ENCODE measurements around the gene MBD5. TPM values are rescaled to one million over a fixed set of nuclear protein-coding genes. Genes with fewer than 3 reads are reported as not detected.

The MBD5 gene
- total RNA-seq, 1 donor from 2014 or later, result 15.0 TPM

- H3K4me3 ChIP-seq (ENCODE audit: low read depth, low read length), result no peak overlapping the region
- DNase-seq (ENCODE audit: low read depth), result no peak
- no peak for TF ChIP-seq CTCF (conservative IDR thresholded peaks at IDR 0.05; ENCODE audit: low read depth, low read length)
These were observed 279.7 kb downstream of the MBD5 start for GRCh38 chr2:148300544-148300943.

DNA sequence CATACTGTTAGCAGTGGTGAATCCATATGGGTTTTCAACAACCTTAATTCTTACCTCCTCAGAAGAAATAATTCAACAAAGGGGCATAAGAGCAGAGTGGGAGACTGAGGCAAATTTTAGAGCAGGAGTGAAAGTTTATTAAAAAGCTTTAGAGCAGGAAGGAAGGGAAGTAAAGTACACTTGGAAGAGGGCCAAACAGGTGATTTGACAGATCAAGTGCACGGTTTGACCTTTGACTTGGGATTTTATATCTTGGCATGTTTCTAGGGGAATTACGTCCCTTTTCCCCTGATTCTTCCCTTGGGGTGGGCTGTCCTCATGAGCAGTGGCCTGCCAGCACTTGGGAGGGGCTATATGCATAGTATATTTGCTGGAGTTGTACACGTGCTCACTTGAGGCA, 280.5 kb downstream of the MBD5 start:
- no peak for DNase-seq (ENCODE audit: low read depth)
- TF ChIP-seq CTCF (conservative IDR thresholded peaks at IDR 0.05; ENCODE audit: low read depth, low read length), result no peak
- no peak overlapping the region for H3K4me3 ChIP-seq (ENCODE audit: low read depth, low read length)

- no peak overlapping the region for H3K4me3 ChIP-seq (ENCODE audit: low read depth, low read length)
- DNase-seq (ENCODE audit: low read depth), result no peak
- TF ChIP-seq CTCF (conservative IDR thresholded peaks at IDR 0.05; ENCODE audit: low read depth, low read length), result no peak
These were observed 281.6 kb downstream of the MBD5 start for GRCh38 chr2:148302526-148302925.

DNA sequence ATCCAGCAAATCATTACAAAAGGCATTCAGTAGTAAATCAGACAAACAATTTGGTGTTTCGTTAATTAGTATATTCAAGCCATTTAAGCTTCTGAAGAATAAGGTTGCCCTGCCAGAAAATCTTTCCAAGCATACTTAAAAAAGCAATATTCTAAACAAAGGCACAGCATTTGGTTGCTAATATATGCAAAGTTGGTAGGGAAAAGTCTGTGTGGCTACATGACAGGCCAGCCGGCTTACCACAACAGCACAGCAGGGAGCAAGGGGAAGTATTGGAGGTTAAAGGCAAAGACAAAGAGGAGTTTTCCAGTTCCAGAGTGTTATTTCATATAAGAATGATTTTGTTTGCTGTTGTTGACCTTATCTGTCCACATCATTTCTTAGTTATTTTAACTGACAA, 282.3 kb downstream of the MBD5 start:
- no peak for TF ChIP-seq CTCF (conservative IDR thresholded peaks at IDR 0.05; ENCODE audit: low read depth, low read length)
- H3K4me3 ChIP-seq (ENCODE audit: low read depth, low read length), result no peak overlapping the region
- DNase-seq (ENCODE audit: low read depth), result no peak

DNA sequence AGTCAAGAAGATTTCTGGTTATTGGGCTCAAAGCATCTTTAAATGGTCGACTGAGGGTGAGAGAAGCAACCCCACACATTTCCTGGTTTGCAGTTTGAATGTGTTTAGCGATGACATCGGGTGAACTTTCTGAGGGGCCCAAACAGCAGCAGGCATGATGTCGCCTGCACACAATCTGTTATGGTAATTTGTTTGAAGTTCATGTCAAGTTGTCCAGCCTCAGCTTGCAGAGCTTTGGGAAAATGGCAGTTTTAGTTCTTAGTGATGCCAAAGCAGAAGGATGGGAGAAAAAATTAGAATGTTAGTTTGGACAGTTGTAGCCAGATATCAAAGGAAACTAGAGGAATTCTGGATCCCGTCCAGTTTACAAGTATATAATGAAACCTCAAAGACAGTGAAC, 284.6 kb downstream of the MBD5 start:
- TF ChIP-seq CTCF (conservative IDR thresholded peaks at IDR 0.05; ENCODE audit: low read depth, low read length), result no peak
- no peak for DNase-seq (ENCODE audit: low read depth)
- no peak overlapping the region for H3K4me3 ChIP-seq (ENCODE audit: low read depth, low read length)

DNA sequence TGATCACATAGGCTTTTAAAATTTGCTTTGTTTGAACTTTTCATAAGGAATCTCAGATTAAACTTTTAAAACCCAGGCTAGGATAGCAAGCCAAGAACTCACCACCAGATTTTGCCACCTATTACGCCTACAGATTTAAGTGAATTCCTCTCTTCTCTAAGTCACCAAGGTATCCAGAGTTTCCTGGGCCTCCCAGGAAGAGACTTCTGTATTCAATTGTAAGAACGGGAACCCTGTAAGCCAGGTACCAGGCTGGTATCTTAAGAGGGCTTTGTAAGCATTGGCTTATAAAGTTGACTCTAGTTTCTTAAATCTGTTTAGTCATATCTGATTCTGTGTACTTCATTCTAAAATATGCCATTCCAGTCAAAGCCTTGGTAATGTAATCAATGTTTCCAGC, 285.1 kb downstream of the MBD5 start:
- no peak for TF ChIP-seq CTCF (conservative IDR thresholded peaks at IDR 0.05; ENCODE audit: low read depth, low read length)
- DNase-seq (ENCODE audit: low read depth), result no peak
- H3K4me3 ChIP-seq (ENCODE audit: low read depth, low read length), result no peak overlapping the region

GRCh38 chr2:148317598-148317997, 296.7 kb downstream of the MBD5 start:
- no peak overlapping the region for H3K4me3 ChIP-seq (ENCODE audit: low read depth, low read length)
- no peak for DNase-seq (ENCODE audit: low read depth)
- TF ChIP-seq CTCF (conservative IDR thresholded peaks at IDR 0.05; ENCODE audit: low read depth, low read length), result no peak
